ENCODE data around the gene CNGB1. TPM values are rescaled to one million over a fixed set of nuclear protein-coding genes. Genes with fewer than 3 reads are reported as not detected.

CNGB1 gene
- total RNA-seq, 1 donor from 2014 or later = not detected

GRCh38 chr16:57984443-57985203 lies 13.7 kb upstream of the CNGB1 start:
- peak; percentile 99 for DNase-seq (ENCODE audit: low spot score)
- H3K4me1 Mint-ChIP-seq = peaks cover 2% of the 10 kb centered on the region
- Histone ChIP-seq H3K9me3 (ENCODE audit: low read depth) (no peaks in the 10 kb centered on the region), H3K36me3 (no peaks in the 10 kb centered on the region), H3K4me2 (peak overlapping the region; percentile 93), H3K9ac (no peak overlapping the region), H3K4me3 (peak overlapping the region; percentile 62), H3K4me1 (peaks cover 7% of the 10 kb centered on the region), H3K27me3 (peaks cover 56% of the 10 kb centered on the region), H4K20me1 (ENCODE audit: low read depth) (peaks cover 6% of the 10 kb centered on the region), H3F3A (ENCODE audit: low read depth) (peaks cover 4% of the 10 kb centered on the region), H3K27ac (no peak overlapping the region), H3K79me2 (ENCODE audit: low read depth) (no peaks in the 10 kb centered on the region), H2AFZ (replicated peaks) (peak overlapping the region; percentile 99)
- no peaks in the 10 kb centered on the region for H3K9me3 Mint-ChIP-seq
- H3K27ac Mint-ChIP-seq = no peak overlapping the region
- TF ChIP-seq EZH2phosphoT487 (IDR thresholded peaks at IDR 0.05) (no peak), CTCF (IDR thresholded peaks at IDR 0.05) (no peak), EZH2 (IDR thresholded peaks at IDR 0.05) (no peak)
- peak overlapping the region; percentile 89 for H3K4me3 Mint-ChIP-seq
- no peaks in the 10 kb centered on the region for H3K36me3 Mint-ChIP-seq
- peaks cover 24% of the 10 kb centered on the region for H3K27me3 Mint-ChIP-seq (ENCODE audit: insufficient read depth, low read depth)

- no peak for TF ChIP-seq CTCF (IDR thresholded peaks at IDR 0.05)
Measured at GRCh38 chr16:57982385-57982784, 11.5 kb upstream of the CNGB1 start.

GRCh38 chr16:57981636-57982035 lies 10.7 kb upstream of the CNGB1 start:
- Histone ChIP-seq H3K9ac (no peak overlapping the region), H4K20me1 (ENCODE audit: low read depth) (peaks cover 6% of the 10 kb centered on the region), H3K27me3 (peaks cover 34% of the 10 kb centered on the region), H3K4me3 (no peak overlapping the region), H3F3A (ENCODE audit: low read depth) (peaks cover 4% of the 10 kb centered on the region), H3K4me1 (peaks cover 7% of the 10 kb centered on the region), H3K36me3 (no peaks in the 10 kb centered on the region), H2AFZ (replicated peaks) (no peak overlapping the region), H3K27ac (no peak overlapping the region), H3K79me2 (ENCODE audit: low read depth) (no peaks in the 10 kb centered on the region), H3K4me2 (no peak overlapping the region), H3K9me3 (ENCODE audit: low read depth) (no peaks in the 10 kb centered on the region)
- Mint-ChIP-seq H3K9me3 (no peaks in the 10 kb centered on the region), H3K4me3 (no peak overlapping the region), H3K27me3 (ENCODE audit: insufficient read depth, low read depth) (peaks cover 19% of the 10 kb centered on the region), H3K27ac (no peak overlapping the region), H3K4me1 (peaks cover 2% of the 10 kb centered on the region), H3K36me3 (no peaks in the 10 kb centered on the region)
- TF ChIP-seq EZH2 (IDR thresholded peaks at IDR 0.05) (no peak), CTCF (IDR thresholded peaks at IDR 0.05) (no peak), EZH2phosphoT487 (IDR thresholded peaks at IDR 0.05) (no peak)
- DNase-seq (ENCODE audit: low spot score) = no peak

More at GRCh38 chr16:57982385-57982784, 11.5 kb upstream of the CNGB1 start:
- Mint-ChIP-seq H3K4me3 (no peak overlapping the region), H3K36me3 (no peaks in the 10 kb centered on the region), H3K27me3 (ENCODE audit: insufficient read depth, low read depth) (peaks cover 22% of the 10 kb centered on the region), H3K9me3 (no peaks in the 10 kb centered on the region), H3K4me1 (peaks cover 2% of the 10 kb centered on the region), H3K27ac (no peak overlapping the region)
- peaks cover 7% of the 10 kb centered on the region for H3K4me1 ChIP-seq
- no peak for DNase-seq (ENCODE audit: low spot score)
- no peak overlapping the region for H3K4me2 ChIP-seq
- H3F3A ChIP-seq (ENCODE audit: low read depth) = peaks cover 4% of the 10 kb centered on the region
- peaks cover 6% of the 10 kb centered on the region for H4K20me1 ChIP-seq (ENCODE audit: low read depth)
- no peak overlapping the region for H3K27ac ChIP-seq
- H3K4me3 ChIP-seq = no peak overlapping the region
- H3K79me2 ChIP-seq (ENCODE audit: low read depth) = no peaks in the 10 kb centered on the region
- no peak overlapping the region for H2AFZ ChIP-seq (replicated peaks)
- no peaks in the 10 kb centered on the region for H3K9me3 ChIP-seq (ENCODE audit: low read depth)
- H3K36me3 ChIP-seq = no peaks in the 10 kb centered on the region
- peaks cover 42% of the 10 kb centered on the region for H3K27me3 ChIP-seq
- H3K9ac ChIP-seq = no peak overlapping the region
